ENCODE data around the gene ERC2. TPM values are rescaled to one million over a fixed set of nuclear protein-coding genes. Genes with fewer than 3 reads are reported as not detected.

ERC2 gene
- total RNA-seq, 1 donor from 2014 or later: under 0.01 TPM

DNA sequence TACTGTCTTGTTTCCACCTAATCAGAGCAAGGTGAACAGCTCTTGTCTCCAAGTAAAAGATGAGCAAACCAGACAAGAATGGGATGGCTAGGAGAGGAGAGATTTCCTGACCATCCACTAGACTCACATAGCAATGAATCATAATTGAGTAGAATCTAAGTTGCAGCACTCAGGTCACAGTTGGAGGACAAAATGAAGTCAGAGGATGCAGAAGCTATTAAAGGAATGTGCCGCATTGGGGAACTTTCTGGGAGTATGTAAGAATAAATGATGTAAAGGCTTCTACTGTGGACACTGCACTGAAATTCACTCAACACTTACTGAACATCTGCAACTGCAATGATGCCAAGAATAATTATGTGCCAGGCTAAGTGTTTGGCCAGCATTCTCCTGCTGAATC lies 763.7 kb downstream of the ERC2 start:
- FAIRE-seq: no peak
- Histone ChIP-seq H3K36me3 (ENCODE audit: control insufficient read depth, insufficient read depth, low read length) (no peaks in the 10 kb centered on the region), H3K27me3 (ENCODE audit: control insufficient read depth, insufficient read depth, low read length) (no peaks in the 10 kb centered on the region), H3K4me3 (ENCODE audit: low read depth, low read length) (no peak overlapping the region)
- TF ChIP-seq, protein P1, sequence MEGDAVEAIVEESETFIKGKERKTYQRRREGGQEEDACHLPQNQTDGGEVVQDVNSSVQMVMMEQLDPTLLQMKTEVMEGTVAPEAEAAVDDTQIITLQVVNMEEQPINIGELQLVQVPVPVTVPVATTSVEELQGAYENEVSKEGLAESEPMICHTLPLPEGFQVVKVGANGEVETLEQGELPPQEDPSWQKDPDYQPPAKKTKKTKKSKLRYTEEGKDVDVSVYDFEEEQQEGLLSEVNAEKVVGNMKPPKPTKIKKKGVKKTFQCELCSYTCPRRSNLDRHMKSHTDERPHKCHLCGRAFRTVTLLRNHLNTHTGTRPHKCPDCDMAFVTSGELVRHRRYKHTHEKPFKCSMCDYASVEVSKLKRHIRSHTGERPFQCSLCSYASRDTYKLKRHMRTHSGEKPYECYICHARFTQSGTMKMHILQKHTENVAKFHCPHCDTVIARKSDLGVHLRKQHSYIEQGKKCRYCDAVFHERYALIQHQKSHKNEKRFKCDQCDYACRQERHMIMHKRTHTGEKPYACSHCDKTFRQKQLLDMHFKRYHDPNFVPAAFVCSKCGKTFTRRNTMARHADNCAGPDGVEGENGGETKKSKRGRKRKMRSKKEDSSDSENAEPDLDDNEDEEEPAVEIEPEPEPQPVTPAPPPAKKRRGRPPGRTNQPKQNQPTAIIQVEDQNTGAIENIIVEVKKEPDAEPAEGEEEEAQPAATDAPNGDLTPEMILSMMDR (IDR thresholded peaks at IDR 0.05; ENCODE audit: insufficient read depth, low read length, severe bottlenecking): no peak
- DNase-seq (ENCODE audit: low read depth): peak; percentile 4

DNA sequence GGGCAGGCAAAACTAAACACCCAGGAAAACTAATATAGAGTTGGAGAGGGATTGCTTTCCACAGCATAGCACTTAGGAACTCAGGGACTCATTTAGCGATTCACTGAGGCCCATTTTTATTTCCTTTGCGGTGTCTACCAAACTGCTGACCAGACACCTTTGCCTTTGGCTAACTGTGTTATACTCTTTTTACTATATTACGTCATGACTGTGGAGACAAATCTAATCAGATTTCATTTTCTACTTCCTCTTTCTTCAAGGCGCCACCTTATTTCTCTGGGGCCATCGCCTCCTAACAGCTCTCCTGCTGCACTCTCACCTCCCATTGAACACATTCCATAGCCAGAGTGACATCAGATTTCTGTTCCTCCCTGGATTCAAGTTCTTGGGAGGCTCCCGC lies 765.4 kb downstream of the ERC2 start:
- Histone ChIP-seq H3K36me3 (ENCODE audit: control insufficient read depth, insufficient read depth, low read length) (no peaks in the 10 kb centered on the region), H3K4me3 (ENCODE audit: low read depth, low read length) (no peak overlapping the region), H3K27me3 (ENCODE audit: control insufficient read depth, insufficient read depth, low read length) (no peaks in the 10 kb centered on the region)
- DNase-seq (ENCODE audit: low read depth) (no peak), FAIRE-seq (no peak)
- TF ChIP-seq, protein P1 (IDR thresholded peaks at IDR 0.05; ENCODE audit: insufficient read depth, low read length, severe bottlenecking): no peak

DNA sequence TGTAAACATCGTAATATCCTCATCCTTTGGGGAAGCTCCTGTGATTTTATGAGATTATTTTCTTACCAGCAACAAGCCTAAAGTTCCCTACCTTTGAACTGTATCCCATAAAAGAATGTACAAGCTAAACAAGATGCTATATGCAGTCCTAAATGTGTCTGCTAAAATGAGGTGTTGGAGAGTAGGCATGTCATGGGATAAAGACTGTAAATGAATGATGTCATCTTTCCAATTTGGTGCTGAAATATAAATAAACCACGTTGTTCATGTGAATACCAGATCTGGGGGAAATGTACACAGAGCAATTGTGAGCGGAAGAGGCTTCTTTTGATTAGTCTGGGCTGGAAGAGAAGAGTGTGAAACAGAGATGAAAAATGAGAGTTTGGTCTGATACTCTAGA lies 766.3 kb downstream of the ERC2 start:
- TF ChIP-seq, protein P1 (IDR thresholded peaks at IDR 0.05; ENCODE audit: insufficient read depth, low read length, severe bottlenecking): no peak
- DNase-seq (ENCODE audit: low read depth) (no peak), FAIRE-seq (no peak)
- no peaks in the 10 kb centered on the region for H3K36me3 ChIP-seq (ENCODE audit: control insufficient read depth, insufficient read depth, low read length)
- H3K27me3 ChIP-seq (ENCODE audit: control insufficient read depth, insufficient read depth, low read length): no peaks in the 10 kb centered on the region
- no peak overlapping the region for H3K4me3 ChIP-seq (ENCODE audit: low read depth, low read length)

DNA sequence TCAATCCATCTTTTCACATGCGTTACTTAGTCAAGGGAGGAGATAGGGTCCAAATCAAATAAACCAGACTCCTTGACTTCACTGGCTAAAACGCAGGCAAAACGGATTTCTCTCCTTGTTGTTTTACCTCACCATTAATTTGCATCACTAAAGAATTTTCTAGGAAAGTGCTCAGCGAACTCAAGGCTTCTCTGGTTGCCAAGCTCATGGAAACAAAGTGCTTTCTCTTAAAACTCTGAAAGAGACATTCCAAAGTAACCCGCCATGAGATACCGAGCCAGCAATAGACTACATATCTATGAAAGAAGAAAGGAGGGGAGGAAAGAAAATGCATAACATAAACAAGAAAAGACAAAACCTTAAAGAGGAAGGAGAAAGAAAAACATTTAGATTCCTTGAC lies 769.4 kb downstream of the ERC2 start:
- Histone ChIP-seq H3K4me3 (ENCODE audit: low read depth, low read length) (no peak overlapping the region), H3K36me3 (ENCODE audit: control insufficient read depth, insufficient read depth, low read length) (no peaks in the 10 kb centered on the region), H3K27me3 (ENCODE audit: control insufficient read depth, insufficient read depth, low read length) (no peaks in the 10 kb centered on the region)
- TF ChIP-seq, protein P1 (IDR thresholded peaks at IDR 0.05; ENCODE audit: insufficient read depth, low read length, severe bottlenecking): no peak
- FAIRE-seq (no peak), DNase-seq (ENCODE audit: low read depth) (no peak)

DNA sequence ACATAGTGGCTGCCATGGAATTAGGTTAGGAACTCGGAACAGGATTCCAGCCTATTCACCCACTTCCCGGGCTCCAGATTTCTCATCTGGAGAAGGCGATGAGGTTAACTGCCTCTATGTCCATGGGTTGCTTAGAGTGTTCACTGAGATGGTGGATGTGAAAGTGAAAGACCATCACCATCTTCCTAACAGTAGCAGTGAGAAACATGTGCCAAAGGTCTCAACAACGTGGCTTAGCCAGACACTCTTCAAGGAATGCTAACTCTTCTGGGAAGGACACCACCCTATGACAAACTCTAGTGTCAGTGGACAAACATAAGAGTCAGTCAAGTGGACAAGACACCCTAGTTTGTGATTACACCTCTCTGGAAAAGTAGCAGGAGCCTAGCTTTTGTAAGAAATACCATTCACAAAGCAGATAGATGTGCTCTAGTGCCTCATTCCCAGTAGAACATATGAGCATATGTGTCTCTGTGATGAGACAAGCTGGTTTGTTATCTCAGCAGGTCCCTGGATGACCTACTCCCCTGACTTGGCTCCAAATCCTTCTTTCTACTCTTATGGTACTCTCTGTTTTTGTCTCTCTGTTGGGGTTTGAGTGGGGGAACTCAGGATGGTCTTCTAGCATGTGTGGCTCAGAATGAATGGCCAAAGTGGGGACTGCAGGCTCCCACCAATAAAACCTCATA lies 770.9 kb downstream of the ERC2 start:
- FAIRE-seq (peak; percentile 43), DNase-seq (ENCODE audit: low read depth) (no peak)
- no peak overlapping the region for H3K4me3 ChIP-seq (ENCODE audit: low read depth, low read length)
- no peaks in the 10 kb centered on the region for H3K27me3 ChIP-seq (ENCODE audit: control insufficient read depth, insufficient read depth, low read length)
- TF ChIP-seq, protein P1 (IDR thresholded peaks at IDR 0.05; ENCODE audit: insufficient read depth, low read length, severe bottlenecking): no peak
- no peaks in the 10 kb centered on the region for H3K36me3 ChIP-seq (ENCODE audit: control insufficient read depth, insufficient read depth, low read length)
